ENCODE results near the gene TFF1.

The TFF1 gene

DNA sequence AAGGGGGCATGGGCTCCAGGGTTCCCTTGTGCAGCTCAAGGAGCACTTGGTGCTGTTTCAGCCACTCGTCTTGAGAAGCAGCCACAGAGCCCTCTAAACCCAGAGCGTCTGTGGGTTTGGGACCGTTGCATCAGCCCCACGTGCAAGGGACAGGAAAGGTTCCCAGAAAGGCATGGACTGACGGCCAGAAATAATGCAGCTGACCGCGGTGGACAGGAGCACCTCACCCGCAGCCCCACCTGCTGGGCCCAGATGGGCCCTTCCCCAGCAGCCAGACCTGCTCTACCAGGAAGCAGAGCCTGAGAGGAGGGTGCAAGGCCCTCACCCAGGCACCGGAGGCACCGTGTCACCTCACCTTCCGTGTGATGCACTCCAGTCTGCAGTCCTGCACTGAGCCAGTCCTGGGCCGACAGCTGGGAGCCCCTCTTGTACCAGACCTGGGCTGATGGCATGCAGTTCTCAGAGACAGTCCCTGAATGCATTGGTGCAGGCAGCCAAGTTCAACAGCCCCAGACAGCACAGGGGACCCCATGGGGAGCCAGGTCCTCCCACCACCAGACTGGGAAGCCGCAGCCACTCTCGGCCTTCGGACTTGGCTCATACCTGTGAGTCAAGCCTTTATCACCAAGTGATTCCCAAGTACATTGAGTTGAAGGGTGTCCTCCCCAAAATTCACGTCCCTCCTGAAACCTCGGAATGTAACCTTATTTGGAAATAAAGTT, 46.3 kb downstream of the TFF1 start:
- peak overlapping the region; percentile 72 to 94 (median 84) for H3K4me2 ChIP-seq
- no peaks in the 10 kb centered on the region for H3K36me3 ChIP-seq
- no peaks in the 10 kb centered on the region; a peak in 1 of 22 replicates for H4K20me1 ChIP-seq
- TF ChIP-seq Cebpa-rat (IDR thresholded peaks at IDR 0.05) = no peak
- H3K9me3 ChIP-seq (replicated peaks in 1 of 11) = peaks cover 0 to 9% (median under 1%) of the 10 kb centered on the region in 11 experiments; a peak in 8 of 22 replicates
- peak overlapping the region in 8 of 11 experiments; percentile 16 to 85 (median 60); a peak in 14 of 22 replicates for H3K27ac ChIP-seq
- peaks cover 15 to 64% (median 54%) of the 10 kb centered on the region in 10 experiments for H3K4me1 ChIP-seq
- H3K27me3 ChIP-seq = no peaks in the 10 kb centered on the region
- H3K4me3 ChIP-seq = peak overlapping the region in 1 of 10 experiments; percentile 26; a peak in 1 of 20 replicates
- H3K9ac ChIP-seq = peak overlapping the region in 5 of 11 experiments; percentile 7 to 75 (median 67); a peak in 7 of 22 replicates

- Histone ChIP-seq H4K20me1 (no peaks in the 10 kb centered on the region; a peak in 1 of 22 replicates), H3K9me3 (replicated peaks in 1 of 11) (0 out of 22 replicates have a peak, but pooled peaks cover 0 to 4% (median 0%) of the 10 kb centered on the region in 11 experiments), H3K36me3 (no peaks in the 10 kb centered on the region), H3K4me3 (peak overlapping the region in 1 of 10 experiments; percentile 26; a peak in 1 of 20 replicates), H3K4me2 (peak overlapping the region; percentile 72 to 94 (median 84)), H3K27ac (peak overlapping the region in 8 of 11 experiments; percentile 16 to 85 (median 60); a peak in 14 of 22 replicates), H3K9ac (peak overlapping the region in 4 of 11 experiments; percentile 57 to 75 (median 70); a peak in 7 of 22 replicates), H3K4me1 (peaks cover 15 to 71% (median 59%) of the 10 kb centered on the region in 10 experiments), H3K27me3 (peaks cover 0 to under 1% (median 0%) of the 10 kb centered on the region in 11 experiments; a peak in 1 of 22 replicates)
- TF ChIP-seq Cebpa-rat (IDR thresholded peaks at IDR 0.05) = peak in 1 of 11 experiments; percentile 68; a peak in 2 of 22 replicates
These were observed 47.0 kb downstream of the TFF1 start for GRCh38 chr21:42319376-42319775.

- Histone ChIP-seq H3K9me3 (replicated peaks in 1 of 11) (no peaks in the 10 kb centered on the region), H3K9ac (peak overlapping the region in 3 of 11 experiments; percentile 69 to 75 (median 72); a peak in 4 of 22 replicates), H3K4me1 (peaks cover 25 to 84% (median 72%) of the 10 kb centered on the region in 10 experiments), H3K36me3 (no peaks in the 10 kb centered on the region), H3K4me2 (peak overlapping the region; percentile 10 to 94 (median 84); a peak in 19 of 22 replicates), H3K4me3 (no peak overlapping the region), H3K27ac (peak overlapping the region in 5 of 11 experiments; percentile 23 to 85 (median 83); a peak in 9 of 22 replicates), H3K27me3 (peaks cover 0 to 13% (median 0%) of the 10 kb centered on the region in 11 experiments; a peak in 6 of 22 replicates), H4K20me1 (no peaks in the 10 kb centered on the region; a peak in 1 of 22 replicates)
- TF ChIP-seq Cebpa-rat (IDR thresholded peaks at IDR 0.05) = no peak
These were observed 48.2 kb downstream of the TFF1 start for GRCh38 chr21:42317826-42318746.

DNA sequence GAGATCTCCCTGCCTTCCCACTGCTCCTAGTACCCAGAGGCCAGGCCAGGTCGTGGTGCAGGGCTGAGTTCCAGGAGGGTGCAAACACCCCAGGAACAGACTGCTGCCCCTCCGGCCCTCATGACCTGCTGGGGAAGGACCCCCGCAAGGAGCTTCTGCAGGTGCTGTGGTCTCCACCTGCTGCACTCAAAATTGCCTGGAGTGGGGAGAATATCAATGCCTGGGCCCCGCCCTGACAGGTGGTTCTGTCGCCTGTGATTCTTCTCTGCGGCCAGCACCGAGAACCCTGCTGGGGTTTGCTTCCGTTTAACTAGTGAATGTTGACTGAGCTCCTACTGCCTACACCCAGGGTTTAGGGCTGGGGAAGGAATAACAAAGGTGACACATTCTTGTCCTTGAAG, 49.0 kb downstream of the TFF1 start:
- no peaks in the 10 kb centered on the region for H3K9me3 ChIP-seq (replicated peaks in 1 of 11)
- peaks cover 25 to 91% (median 79%) of the 10 kb centered on the region in 10 experiments for H3K4me1 ChIP-seq
- H3K36me3 ChIP-seq = no peaks in the 10 kb centered on the region
- H4K20me1 ChIP-seq = no peaks in the 10 kb centered on the region; a peak in 1 of 22 replicates
- peak overlapping the region in 10 of 11 experiments; percentile 12 to 94 (median 85); a peak in 18 of 22 replicates for H3K4me2 ChIP-seq
- H3K27me3 ChIP-seq = peaks cover 0 to 20% (median 0%) of the 10 kb centered on the region in 11 experiments; a peak in 7 of 22 replicates
- peak overlapping the region in 4 of 11 experiments; percentile 76 to 85 (median 84); a peak in 6 of 22 replicates for H3K27ac ChIP-seq
- H3K9ac ChIP-seq = peak overlapping the region in 3 of 11 experiments; percentile 27 to 69 (median 41); a peak in 3 of 22 replicates
- TF ChIP-seq Cebpa-rat (IDR thresholded peaks at IDR 0.05) = no peak
- H3K4me3 ChIP-seq = no peak overlapping the region

GRCh38 chr21:42316891-42317290, 49.4 kb downstream of the TFF1 start:
- H3K27ac ChIP-seq = peak overlapping the region in 3 of 11 experiments; percentile 83 to 85 (median 85); a peak in 7 of 22 replicates
- no peak for TF ChIP-seq Cebpa-rat (IDR thresholded peaks at IDR 0.05)
- H3K4me3 ChIP-seq = no peak overlapping the region
- H3K9me3 ChIP-seq (replicated peaks in 1 of 11) = no peaks in the 10 kb centered on the region
- peaks cover 0 to 25% (median 0%) of the 10 kb centered on the region in 11 experiments; a peak in 7 of 22 replicates for H3K27me3 ChIP-seq
- peak overlapping the region in 9 of 11 experiments; percentile 75 to 94 (median 86); a peak in 18 of 22 replicates for H3K4me2 ChIP-seq
- no peaks in the 10 kb centered on the region for H3K36me3 ChIP-seq
- peak overlapping the region in 3 of 11 experiments; percentile 27 to 69 (median 41); a peak in 5 of 22 replicates for H3K9ac ChIP-seq
- peaks cover 25 to 95% (median 84%) of the 10 kb centered on the region in 10 experiments for H3K4me1 ChIP-seq
- H4K20me1 ChIP-seq = no peaks in the 10 kb centered on the region; a peak in 1 of 22 replicates

- peak within 1 kb of the TSS in 4 of 11 experiments; percentile 19 to 69 (median 45); a peak in 4 of 22 replicates for H3K9ac ChIP-seq
- H3K27ac ChIP-seq = peak within 1 kb of the TSS in 4 of 11 experiments; percentile 65 to 85 (median 75); a peak in 6 of 22 replicates
- no peaks in the 10 kb centered on the region for H3K36me3 ChIP-seq
- peaks cover 25 to 98% (median 87%) of the 10 kb centered on the region in 10 experiments for H3K4me1 ChIP-seq
- H3K4me3 ChIP-seq = no peak within 1 kb of the TSS
- H3K4me2 ChIP-seq = peak within 1 kb of the TSS in 8 of 11 experiments; percentile 75 to 94 (median 83); a peak in 15 of 22 replicates
- no peaks in the 10 kb centered on the region; a peak in 1 of 22 replicates for H4K20me1 ChIP-seq
- H3K27me3 ChIP-seq = peaks cover 0 to 26% (median 0%) of the 10 kb centered on the region in 11 experiments; a peak in 7 of 22 replicates
- no peaks in the 10 kb centered on the region for H3K9me3 ChIP-seq (replicated peaks in 1 of 11)
- no peak for TF ChIP-seq Cebpa-rat (IDR thresholded peaks at IDR 0.05)
These were observed 50.9 kb downstream of the TFF1 start, which contains the start of gene TFF3 for GRCh38 chr21:42315296-42315891. Gene TFF3, minus strand, starts transcription at chr21:42315409. Its CDS starts 35 bp downstream, at chr21:42315374.

DNA sequence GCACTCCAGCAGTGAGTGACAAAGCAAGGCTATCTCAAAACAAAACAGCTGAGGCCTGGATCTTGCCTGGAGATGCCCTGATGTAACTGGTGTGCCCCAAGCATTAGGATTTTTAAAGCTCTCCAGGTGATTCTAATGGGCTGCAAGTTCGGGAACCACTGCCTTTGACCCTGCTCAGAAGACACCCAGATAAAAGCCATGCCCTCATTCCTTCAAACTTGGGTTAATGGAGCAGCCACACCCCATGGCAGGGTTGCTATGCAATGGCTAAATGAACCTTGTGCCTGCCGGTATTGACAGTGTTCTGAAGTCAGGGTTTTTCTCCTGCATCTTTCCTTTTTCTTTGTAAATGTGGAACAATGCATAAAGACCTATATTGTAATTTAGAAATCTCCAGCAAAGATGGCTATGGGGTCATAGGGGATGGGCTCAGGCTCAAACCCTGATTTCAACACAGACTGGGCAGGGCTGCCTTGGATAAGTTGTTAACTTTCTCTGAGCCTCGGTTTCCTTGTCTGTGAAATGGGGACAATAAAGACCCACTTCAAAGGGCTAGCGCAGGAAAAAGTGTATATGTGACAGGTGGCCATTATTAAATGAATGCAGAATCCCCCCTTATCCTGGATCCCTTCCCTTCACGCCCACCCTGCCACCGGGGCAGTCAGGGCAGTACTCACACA, 51.6 kb downstream of the TFF1 start:
- Histone ChIP-seq H3K27me3 (peaks cover 0 to 29% (median 0%) of the 10 kb centered on the region in 11 experiments; a peak in 7 of 22 replicates), H3K4me1 (peaks cover 24 to 98% (median 87%) of the 10 kb centered on the region in 10 experiments), H3K4me2 (peak overlapping the region in 8 of 11 experiments; percentile 1 to 85 (median 80); a peak in 15 of 22 replicates), H3K9me3 (replicated peaks in 1 of 11) (no peaks in the 10 kb centered on the region), H3K4me3 (no peak overlapping the region), H3K36me3 (no peaks in the 10 kb centered on the region), H3K27ac (peak overlapping the region in 4 of 11 experiments; percentile 29 to 68 (median 66); a peak in 5 of 22 replicates), H4K20me1 (no peaks in the 10 kb centered on the region; a peak in 1 of 22 replicates), H3K9ac (0 out of 22 replicates have a peak overlapping the region, but pooled peaks of 1 of the 11 experiments have one; percentile 18)
- no peak for TF ChIP-seq Cebpa-rat (IDR thresholded peaks at IDR 0.05)
